Adrenal gland (tissue), 5 donors: ENCODE results near the gene KLHL26.

Experiments
- POLR2A ChIP-seq, 2 donors: fragments of 450-650 bp; IDR thresholded peaks; one replicate each; pipeline ENCODE4 v1.6.1; 2017; ENCODE audit warnings: antibody characterized with exemption in 2 of 2, mild to moderate bottlenecking in 2 of 2, moderate library complexity in 1 of 2
- TF ChIP-seq, protein P1 (sequence below), 6 experiments: fragments of 450-650 bp in 4 of 6; fragments of 200-600 bp in 2 of 6; sonication (generic) in 1 of 6; IDR thresholded peaks; 1 replicate in 5 of 6; 2 replicates in 1 of 6; pipeline versions ENCODE4 v1.5.1 to v1.8.0; 2016 to 2021; ENCODE audit warnings: antibody characterized with exemption in 6 of 6, mild to moderate bottlenecking in 2 of 6, moderate library complexity in 1 of 6
- donor health status: DM: no; HTN: no; CAD: no.

GRCh38 chr19:18611327-18612050, 25.3 kb upstream of the KLHL26 start:
- TF ChIP-seq, protein P1, sequence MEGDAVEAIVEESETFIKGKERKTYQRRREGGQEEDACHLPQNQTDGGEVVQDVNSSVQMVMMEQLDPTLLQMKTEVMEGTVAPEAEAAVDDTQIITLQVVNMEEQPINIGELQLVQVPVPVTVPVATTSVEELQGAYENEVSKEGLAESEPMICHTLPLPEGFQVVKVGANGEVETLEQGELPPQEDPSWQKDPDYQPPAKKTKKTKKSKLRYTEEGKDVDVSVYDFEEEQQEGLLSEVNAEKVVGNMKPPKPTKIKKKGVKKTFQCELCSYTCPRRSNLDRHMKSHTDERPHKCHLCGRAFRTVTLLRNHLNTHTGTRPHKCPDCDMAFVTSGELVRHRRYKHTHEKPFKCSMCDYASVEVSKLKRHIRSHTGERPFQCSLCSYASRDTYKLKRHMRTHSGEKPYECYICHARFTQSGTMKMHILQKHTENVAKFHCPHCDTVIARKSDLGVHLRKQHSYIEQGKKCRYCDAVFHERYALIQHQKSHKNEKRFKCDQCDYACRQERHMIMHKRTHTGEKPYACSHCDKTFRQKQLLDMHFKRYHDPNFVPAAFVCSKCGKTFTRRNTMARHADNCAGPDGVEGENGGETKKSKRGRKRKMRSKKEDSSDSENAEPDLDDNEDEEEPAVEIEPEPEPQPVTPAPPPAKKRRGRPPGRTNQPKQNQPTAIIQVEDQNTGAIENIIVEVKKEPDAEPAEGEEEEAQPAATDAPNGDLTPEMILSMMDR (IDR thresholded peaks at IDR 0.05), result no peak
- TF ChIP-seq POLR2A (IDR thresholded peaks at IDR 0.05), result no peak
